Ovary (tissue), 9 donors: Measurements from ENCODE around the gene RMI2. TPM values are rescaled to one million over a fixed set of nuclear protein-coding genes. Genes with fewer than 3 reads are reported as not detected.

Source experiments
- DNase-seq, 5 donors: peaks; one replicate each; pipeline ENCODE4 v3.0.0-alpha.2; 2019 to 2020
- H3K27ac ChIP-seq, 2 donors: fragments of 200-600 bp; one replicate each; pipeline versions ENCODE4 v1.5.1 to v1.8.0; 2019 to 2022
- H3K27me3 ChIP-seq: fragments of 200-600 bp; one replicate; pipeline ENCODE4 v1.8.0; 2022
- H3K36me3 ChIP-seq: fragments of 200-600 bp; sonication (generic); one replicate; pipeline ENCODE4 v1.5.1; 2019
- H3K4me1 ChIP-seq: one replicate; pipeline ENCODE4 v1.8.1; 2013; ENCODE audit warnings: mild to moderate bottlenecking, moderate library complexity; ENCODE audit not compliant: insufficient read depth
- H3K4me3 ChIP-seq: fragments of 200-600 bp; sonication (generic); one replicate; pipeline ENCODE4 v1.5.1; 2017
- H3K9me3 ChIP-seq, 2 donors: fragments of 200-600 bp in 1 of 2; sonication (generic) in 1 of 2; one replicate each; pipeline versions ENCODE4 v1.5.1 to v1.8.1; 2013 to 2019; ENCODE audit warnings: mild to moderate bottlenecking in 1 of 2, moderate library complexity in 1 of 2
- EP300 ChIP-seq: sonication (generic); formaldehyde crosslinking; IDR thresholded peaks from one replicate; pipeline ENCODE4 v1.6.1; 2017; ENCODE audit warnings: antibody characterized with exemption
- POLR2A ChIP-seq: fragments of 450-650 bp; IDR thresholded peaks from one replicate; pipeline ENCODE4 v1.6.1; 2017; ENCODE audit warnings: antibody characterized with exemption, mild to moderate bottlenecking, moderate library complexity
- WGBS, 3 donors: extraction: QIAGEN DNeasy Blood & Tissue Kit in 1 of 3; methylation state at CpG; one replicate each; pipeline versions ENCODE4 v1.1.5 to v1.1.7; 2013 to 2017; 5-methylcytosine and 5-hydroxymethylcytosine counted together
- intact Hi-C, 4 donors: fragments of 100-400 bp; cut with DNase I; formaldehyde crosslinking; loops; one replicate each; pipeline versions ENCODE4 v1.11.0 to v1.15.1; 2022 to 2023
- polyA plus RNA-seq, 2 donors: library from polyadenylated mRNA; stranded (reverse); fragments of 200-250 nt in 1 of 2; fragments of 350-450 nt in 1 of 2; fragmentation: Illumina TruSeq in 1 of 2; extraction: RNeasy Lipid Tissue Mini Kit (QIAGEN cat#74804) in 1 of 2; gene quantifications; one replicate each; pipeline ENCODE4 v1.2.3, GENCODE V29; 2013 to 2014
- total RNA-seq, 7 donors: library from RNA; depleted of rRNA in 2 of 7; stranded (reverse); fragments of >200 nt in 2 of 7; fragmentation: NEBNext Ultra II Directional in 3 of 7; extraction: Animal tissue kit (Norgen Biotek cat#: 25700) in 3 of 7; gene quantifications; one replicate each; pipeline versions ENCODE4 v1.1.0 to v1.2.4, GENCODE V29; 2016 to 2023
- TF ChIP-seq, protein P1 (sequence below), 3 donors: fragments of 450-650 bp in 2 of 3; fragments of 200-600 bp in 1 of 3; IDR thresholded peaks; one replicate each; pipeline versions ENCODE4 v1.5.1 to v1.8.0; 2016 to 2022; ENCODE audit warnings: antibody characterized with exemption in 3 of 3, mild to moderate bottlenecking in 1 of 3
- donor health status: DM: no; HTN: no; CAD: no; lungs with moderate emphysema.
- donor health status: DM: no; HTN: no; CAD: no.
- donor health status: Bipolar disorder and iron deficiency.
- donor health status: DM: yes; HTN: yes; CAD: no.
- donor health status: DM: no; HTN: no; CAD: no.
- donor health status: DM: yes; HTN: yes; CAD: no.

The RMI2 gene
- total and polyA plus RNA-seq, 9 donors, result 1.6 to 6.7 (median 3.2) TPM

DNA sequence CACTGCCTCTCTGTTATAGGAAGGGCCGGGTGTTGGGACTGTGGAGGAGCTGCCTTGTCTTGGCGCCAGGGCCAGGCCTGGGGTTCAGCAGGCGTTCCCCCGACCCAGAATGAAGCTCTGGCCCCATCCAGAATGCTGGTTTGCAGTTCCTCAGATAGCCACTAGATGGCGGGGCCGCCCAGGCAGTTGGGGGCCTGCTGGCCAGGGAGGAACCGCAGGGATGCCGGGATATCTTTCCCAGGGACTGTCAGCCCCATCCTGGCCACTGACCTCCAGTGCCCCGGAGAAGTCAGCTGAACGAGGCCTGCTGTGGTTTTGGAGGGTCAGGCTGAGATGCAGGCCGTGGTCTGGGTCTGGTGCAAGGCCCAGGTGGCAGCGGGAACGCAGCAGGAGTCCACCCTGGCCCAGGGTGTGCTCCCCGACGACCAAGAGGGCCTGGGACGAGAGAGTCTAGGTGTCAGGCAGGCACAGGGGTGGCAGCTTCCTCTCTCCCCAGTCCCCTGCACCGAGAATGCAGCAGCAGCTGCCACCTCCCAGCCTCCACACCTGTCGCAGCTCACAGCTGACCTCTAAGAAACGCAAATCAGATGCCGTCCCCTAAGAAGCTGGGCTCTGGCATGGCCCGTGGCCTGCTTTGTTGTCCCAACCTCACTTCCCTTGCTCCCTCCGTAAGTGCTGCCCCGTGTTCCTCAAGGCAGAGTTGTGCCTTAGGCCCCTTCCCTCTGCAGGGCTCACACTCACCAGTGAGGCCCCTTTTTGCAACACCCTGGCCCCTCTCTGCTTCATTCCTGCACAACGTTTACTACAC, 51.2 kb downstream of the RMI2 start:
- TF ChIP-seq EP300, result no peak
- peak; percentile 21 for TF ChIP-seq POLR2A
- TF ChIP-seq, protein P1, sequence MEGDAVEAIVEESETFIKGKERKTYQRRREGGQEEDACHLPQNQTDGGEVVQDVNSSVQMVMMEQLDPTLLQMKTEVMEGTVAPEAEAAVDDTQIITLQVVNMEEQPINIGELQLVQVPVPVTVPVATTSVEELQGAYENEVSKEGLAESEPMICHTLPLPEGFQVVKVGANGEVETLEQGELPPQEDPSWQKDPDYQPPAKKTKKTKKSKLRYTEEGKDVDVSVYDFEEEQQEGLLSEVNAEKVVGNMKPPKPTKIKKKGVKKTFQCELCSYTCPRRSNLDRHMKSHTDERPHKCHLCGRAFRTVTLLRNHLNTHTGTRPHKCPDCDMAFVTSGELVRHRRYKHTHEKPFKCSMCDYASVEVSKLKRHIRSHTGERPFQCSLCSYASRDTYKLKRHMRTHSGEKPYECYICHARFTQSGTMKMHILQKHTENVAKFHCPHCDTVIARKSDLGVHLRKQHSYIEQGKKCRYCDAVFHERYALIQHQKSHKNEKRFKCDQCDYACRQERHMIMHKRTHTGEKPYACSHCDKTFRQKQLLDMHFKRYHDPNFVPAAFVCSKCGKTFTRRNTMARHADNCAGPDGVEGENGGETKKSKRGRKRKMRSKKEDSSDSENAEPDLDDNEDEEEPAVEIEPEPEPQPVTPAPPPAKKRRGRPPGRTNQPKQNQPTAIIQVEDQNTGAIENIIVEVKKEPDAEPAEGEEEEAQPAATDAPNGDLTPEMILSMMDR (IDR thresholded peaks at IDR 0.05), result peak; percentile 98

DNA sequence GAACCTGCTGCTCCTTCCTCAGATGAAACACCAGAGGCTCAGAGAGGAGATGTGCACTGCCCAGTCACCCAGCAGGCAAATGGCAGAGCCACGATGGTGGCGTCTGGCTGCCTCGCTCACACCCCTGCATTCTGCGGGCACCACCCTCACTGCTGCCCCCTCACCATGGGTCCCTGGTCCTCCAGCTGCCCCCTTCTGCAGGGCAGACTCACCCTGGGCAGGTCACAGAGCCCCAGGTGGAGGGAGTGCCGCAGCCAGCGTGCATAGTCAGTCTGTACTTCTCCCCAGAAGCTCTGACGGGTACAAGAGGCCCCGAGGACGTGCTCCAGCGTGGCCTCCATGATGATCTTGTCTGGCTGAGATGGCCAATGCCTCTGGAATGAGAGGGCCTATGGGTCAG, 52.9 kb downstream of the RMI2 start:
- no peaks in the 10 kb centered on the region for H3K9me3 ChIP-seq
- no peaks in the 10 kb centered on the region for H3K27me3 ChIP-seq
- WGBS, 3 donors, result 86 to 97% (median 91%) methylated on average over 10 of the region's 10 CpGs
- H3K4me1 ChIP-seq, result peaks cover 2% of the 10 kb centered on the region
- intact Hi-C loops, result loop anchor here (5.0 to 10.0 kb wide), 10 partner anchors 134 to 669 kb away; no protein-coding TSS in a partner anchor
- TF ChIP-seq EP300, result no peak
- TF ChIP-seq, protein P1 (IDR thresholded peaks at IDR 0.05), result no peak
- no peak for TF ChIP-seq POLR2A
- peak in 1 of 5 donors; percentile 21 for DNase-seq
- no peak overlapping the region for H3K4me3 ChIP-seq
- no peak overlapping the region for H3K27ac ChIP-seq
- H3K36me3 ChIP-seq, result no peaks in the 10 kb centered on the region

More for the DNA sequence above, 51.2 kb downstream of the RMI2 start:
- intact Hi-C loops, result loop anchor here (5.0 to 10.0 kb wide), 10 partner anchors 136 to 671 kb away; no protein-coding TSS in a partner anchor
- no peaks in the 10 kb centered on the region for H3K9me3 ChIP-seq
- no peak overlapping the region for H3K4me3 ChIP-seq
- 38 to 41% (median 40%) methylated on average over 24 of the region's 24 CpGs for WGBS, 3 donors
- H3K4me1 ChIP-seq, result peaks cover 2% of the 10 kb centered on the region
- H3K36me3 ChIP-seq, result no peaks in the 10 kb centered on the region
- DNase-seq, result peak; percentile 77 to 84 (median 82)
- H3K27ac ChIP-seq, result no peak overlapping the region
- no peaks in the 10 kb centered on the region for H3K27me3 ChIP-seq

DNA sequence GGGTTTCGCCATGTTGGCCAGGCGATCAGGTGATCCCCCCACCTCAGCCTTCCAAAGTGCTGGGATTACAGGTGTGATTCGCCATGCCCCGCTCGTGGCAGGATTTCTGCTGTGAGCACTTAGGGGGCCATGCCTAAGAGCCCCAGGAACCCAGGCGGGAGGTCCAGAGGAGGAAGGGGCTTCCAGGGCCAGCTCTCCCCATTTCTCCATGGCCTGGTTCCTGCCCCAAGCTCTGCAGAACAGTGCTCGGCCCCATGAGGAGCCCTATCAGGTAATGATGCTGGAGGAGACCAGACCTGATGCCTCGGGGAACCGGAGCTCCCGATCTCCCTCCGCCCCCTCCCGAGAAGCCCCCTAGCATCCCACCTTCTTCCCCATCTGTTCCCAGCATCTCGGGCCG, 53.6 kb downstream of the RMI2 start:
- Histone ChIP-seq H3K4me1 (peaks cover 2% of the 10 kb centered on the region), H3K36me3 (no peaks in the 10 kb centered on the region), H3K9me3 (no peaks in the 10 kb centered on the region), H3K4me3 (no peak overlapping the region), H3K27me3 (no peaks in the 10 kb centered on the region), H3K27ac (no peak overlapping the region)
- 90 to 96% (median 91%) methylated on average over 14 of the region's 14 CpGs for WGBS, 3 donors
- TF ChIP-seq EP300 (no peak), POLR2A (no peak)
- TF ChIP-seq, protein P1 (IDR thresholded peaks at IDR 0.05), result no peak
- intact Hi-C loops, result loop anchor here (5.0 to 10.0 kb wide), 10 partner anchors 133 to 668 kb away; no protein-coding TSS in a partner anchor
- DNase-seq, result peak in 1 of 5 donors; percentile 24

DNA sequence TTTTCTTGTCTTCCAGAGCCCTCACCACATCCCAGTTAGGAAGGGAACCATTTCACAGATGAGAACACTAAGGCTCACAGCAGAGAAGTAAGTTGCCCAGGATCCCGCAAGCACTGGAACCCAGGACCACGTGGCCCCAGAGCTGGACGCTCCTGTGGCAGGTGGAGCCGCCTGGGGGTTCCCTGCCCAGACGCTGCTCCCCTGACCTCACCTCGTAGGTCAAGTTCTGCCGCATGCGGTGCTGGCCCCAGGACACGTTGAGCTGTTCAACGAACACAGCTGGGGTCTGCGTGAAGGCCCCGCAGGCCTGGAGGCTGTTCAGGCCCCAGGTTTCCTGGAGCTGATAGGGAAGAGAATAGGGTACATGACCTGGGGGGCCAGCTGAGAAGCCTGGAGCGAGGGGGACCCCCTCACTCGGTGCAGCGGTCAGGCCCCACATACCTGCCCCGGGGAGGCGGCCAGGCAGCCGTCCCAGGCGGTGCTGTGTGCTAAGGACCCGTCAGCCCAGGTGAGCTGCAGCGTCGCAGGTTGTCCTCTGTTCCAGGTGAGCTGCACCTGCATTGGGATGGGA, 54.1 kb downstream of the RMI2 start:
- TF ChIP-seq POLR2A, result no peak
- TF ChIP-seq, protein P1 (IDR thresholded peaks at IDR 0.05), result no peak
- no peak for TF ChIP-seq EP300
- Histone ChIP-seq H3K4me3 (no peak overlapping the region), H3K36me3 (no peaks in the 10 kb centered on the region), H3K4me1 (peaks cover 2% of the 10 kb centered on the region), H3K9me3 (no peaks in the 10 kb centered on the region), H3K27me3 (no peaks in the 10 kb centered on the region), H3K27ac (no peak overlapping the region)
- WGBS, 3 donors, result 78 to 86% (median 84%) methylated on average over 22 of the region's 22 CpGs
- intact Hi-C loops, result loop anchor here (5.0 to 10.0 kb wide), 10 partner anchors 133 to 668 kb away; no protein-coding TSS in a partner anchor
- no peak for DNase-seq
